Heart left ventricle (tissue), 16 donors: ENCODE results near the gene LRFN3. TPM values are rescaled to one million over a fixed set of nuclear protein-coding genes. Genes with fewer than 3 reads are reported as not detected.
"Not testable (repeated sequence)": the region's sequence is repeated elsewhere in the genome, so short reads cannot be mapped to it uniquely, and the experiment has no call there.

Source experiments
- ATAC-seq, 4 donors: fragments of 200-7000 bp; cut with Tn5 transposase; one replicate each; pipeline ENCODE4 v1.9.1; 2020 to 2022; ENCODE audit warnings: moderate library complexity in 4 of 4, mild to moderate bottlenecking in 3 of 4, moderate number of reproducible peaks in 1 of 4
- DNase-seq, 5 donors: peaks; one replicate each; pipeline ENCODE4 v3.0.0-alpha.2; 2020
- H3K27ac ChIP-seq, 12 donors: fragments of 200-600 bp; sonication (generic) in 4 of 12; one replicate each; pipeline versions ENCODE4 v1.5.0 to v1.8.0; 2016 to 2022; ENCODE audit warnings: mild to moderate bottlenecking in 2 of 12
- H3K27me3 ChIP-seq, 9 donors: fragments of 200-600 bp; sonication (generic) in 2 of 9; one replicate each; pipeline versions ENCODE4 v1.5.1 to v1.8.0; 2016 to 2022; ENCODE audit warnings: mild to moderate bottlenecking in 3 of 9
- H3K36me3 ChIP-seq, 9 donors: fragments of 200-600 bp; sonication (generic) in 2 of 9; one replicate each; pipeline versions ENCODE4 v1.5.0 to v1.8.0; 2018 to 2022; ENCODE audit warnings: mild to moderate bottlenecking in 2 of 9
- H3K4me1 ChIP-seq, 12 donors: fragments of 200-600 bp; sonication (generic) in 4 of 12; one replicate each; pipeline versions ENCODE4 v1.5.0 to v1.8.0; 2016 to 2022; ENCODE audit warnings: mild to moderate bottlenecking in 3 of 12
- H3K4me3 ChIP-seq, 12 donors: fragments of 200-600 bp; sonication (generic) in 4 of 12; one replicate each; pipeline versions ENCODE4 v1.5.0 to v1.8.0; 2017 to 2022; ENCODE audit warnings: mild to moderate bottlenecking in 9 of 12, moderate library complexity in 4 of 12
- H3K9me3 ChIP-seq, 12 donors: fragments of 200-600 bp; sonication (generic) in 4 of 12; one replicate each; pipeline versions ENCODE4 v1.5.0 to v1.8.0; 2016 to 2022; ENCODE audit warnings: mild to moderate bottlenecking in 1 of 12
- POLR2A ChIP-seq, 2 donors: fragments of 450-650 bp; IDR thresholded peaks; one replicate each; pipeline ENCODE4 v1.6.1; 2017; ENCODE audit warnings: antibody characterized with exemption in 2 of 2, mild to moderate bottlenecking in 2 of 2, moderate library complexity in 2 of 2
- WGBS, 4 donors: extraction: QIAGEN DNeasy Blood & Tissue Kit in 2 of 4; methylation state at CpG; one replicate each; pipeline versions ENCODE4 v1.1.5 to v1.1.7; 2013 to 2018; 5-methylcytosine and 5-hydroxymethylcytosine counted together
- intact Hi-C, 10 donors: fragments of 100-400 bp; cut with DNase I; formaldehyde crosslinking; loops; one replicate each; pipeline versions ENCODE4 v1.11.1 to v1.14.2; 2022
- polyA plus RNA-seq, 2 donors: library from polyadenylated mRNA; stranded (reverse); fragments of 200-250 nt; gene quantifications; one replicate each; pipeline ENCODE4 v1.2.3, GENCODE V29; 2013
- total RNA-seq, 9 donors: library from RNA; depleted of rRNA in 2 of 9; stranded (reverse); fragments of >200 nt in 2 of 9; fragmentation: NEBNext Ultra II Directional in 3 of 9; extraction: Animal tissue kit (Norgen Biotek cat#: 25700) in 3 of 9; gene quantifications; one replicate each; pipeline versions ENCODE4 v1.1.0 to v1.2.4, GENCODE V29; 2016 to 2023
- TF ChIP-seq, protein P1 (sequence below), 12 donors: fragments of 200-600 bp; sonication (generic) in 4 of 12; IDR thresholded peaks; one replicate each; pipeline versions ENCODE4 v1.5.0 to v1.8.0; 2018 to 2022; ENCODE audit warnings: antibody characterized with exemption in 12 of 12, mild to moderate bottlenecking in 5 of 12
- donor health status: ischemic (EF 13 %, LVEDD 7.1; RV severe dilation, severe dysfunction).
- donor health status: healthy with polysubstance abuse.
- donor health status: DM: no; HTN: yes; CAD: no.
- donor health status: DM: no; HTN: no; CAD: no.
- donor health status: ischemic (EF 25% LVEDD 6.9; RV normal size, moderate dysfunction).
- donor health status: ischemic (EF 25% LVEDD 5.7; RV mildly dilated, moderate dysfunction).
- donor health status: healthy.
- donor health status: DM: yes; HTN: yes; CAD: no.
- donor health status: ischemic (EF 35%, LVEDD 5.7; RV mildly dilated, moderate dysfunction).
- donor health status: nonischemic (EF 11% LVEDD 7.7; RV severe dilation, severe dysfunction).
- donor health status: DM: yes; HTN: yes; CAD: no.
- donor health status: PGD.
- donor health status: ischemic (EF 29% LVEDD 5.4; RV normal size, mild dysfunction).
- donor health status: nonischemic (EF 23%, LVEDD 6.1; RV moderate dilation, normal function).

Gene LRFN3
- total and polyA plus RNA-seq, 11 donors, result 4.5 to 18.6 (median 8.5) TPM

GRCh38 chr19:35945121-35945790 lies 9.1 kb downstream of the LRFN3 start:
- no peaks in the 10 kb centered on the region for H3K27me3 ChIP-seq
- peaks cover 0 to 35% (median 10%) of the 10 kb centered on the region in 9 donors for H3K36me3 ChIP-seq
- H3K9me3 ChIP-seq, result no peaks in the 10 kb centered on the region
- DNase-seq (no peak), ATAC-seq (no peak)
- TF ChIP-seq, protein P1, sequence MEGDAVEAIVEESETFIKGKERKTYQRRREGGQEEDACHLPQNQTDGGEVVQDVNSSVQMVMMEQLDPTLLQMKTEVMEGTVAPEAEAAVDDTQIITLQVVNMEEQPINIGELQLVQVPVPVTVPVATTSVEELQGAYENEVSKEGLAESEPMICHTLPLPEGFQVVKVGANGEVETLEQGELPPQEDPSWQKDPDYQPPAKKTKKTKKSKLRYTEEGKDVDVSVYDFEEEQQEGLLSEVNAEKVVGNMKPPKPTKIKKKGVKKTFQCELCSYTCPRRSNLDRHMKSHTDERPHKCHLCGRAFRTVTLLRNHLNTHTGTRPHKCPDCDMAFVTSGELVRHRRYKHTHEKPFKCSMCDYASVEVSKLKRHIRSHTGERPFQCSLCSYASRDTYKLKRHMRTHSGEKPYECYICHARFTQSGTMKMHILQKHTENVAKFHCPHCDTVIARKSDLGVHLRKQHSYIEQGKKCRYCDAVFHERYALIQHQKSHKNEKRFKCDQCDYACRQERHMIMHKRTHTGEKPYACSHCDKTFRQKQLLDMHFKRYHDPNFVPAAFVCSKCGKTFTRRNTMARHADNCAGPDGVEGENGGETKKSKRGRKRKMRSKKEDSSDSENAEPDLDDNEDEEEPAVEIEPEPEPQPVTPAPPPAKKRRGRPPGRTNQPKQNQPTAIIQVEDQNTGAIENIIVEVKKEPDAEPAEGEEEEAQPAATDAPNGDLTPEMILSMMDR (IDR thresholded peaks at IDR 0.05), result no peak
- no peak for TF ChIP-seq POLR2A (IDR thresholded peaks at IDR 0.05)
- no peak overlapping the region for H3K4me3 ChIP-seq
- H3K4me1 ChIP-seq, result no peaks in the 10 kb centered on the region
- intact Hi-C loops, result no loop called here
- no peak overlapping the region for H3K27ac ChIP-seq
- WGBS, 4 donors, result 89 to 94% (median 92%) methylated on average over 8 to 11 of the region's 11 CpGs

GRCh38 chr19:35946203-35946602 lies 10.0 kb downstream of the LRFN3 start:
- 74 to 97% (median 95%) methylated on average over 4 of the region's 4 CpGs for WGBS, 4 donors
- DNase-seq, result no peak
- Histone ChIP-seq H3K9me3 (no peaks in the 10 kb centered on the region), H3K27ac (no peak overlapping the region), H3K27me3 (no peaks in the 10 kb centered on the region), H3K4me1 (no peaks in the 10 kb centered on the region), H3K36me3 (peaks cover 0 to 27% (median 9%) of the 10 kb centered on the region in 9 donors), H3K4me3 (no peak overlapping the region)
- no peak for TF ChIP-seq POLR2A (IDR thresholded peaks at IDR 0.05)
- TF ChIP-seq, protein P1 (IDR thresholded peaks at IDR 0.05), result no peak
- ATAC-seq, result no peak
- intact Hi-C loops, result no loop called here

- ATAC-seq, result no peak
Observed at GRCh38 chr19:35949131-35949530, 13.0 kb downstream of the LRFN3 start.

GRCh38 chr19:35955881-35956634 lies 19.9 kb downstream of the LRFN3 start:
- intact Hi-C loops, result no loop called here
- H3K36me3 ChIP-seq, result no peaks in the 10 kb centered on the region
- peaks cover 0 to 33% (median 1%) of the 10 kb centered on the region in 12 donors for H3K4me1 ChIP-seq
- DNase-seq (no peak), ATAC-seq (no peak)
- H3K27me3 ChIP-seq, result peaks cover 17 to 44% (median 28%) of the 10 kb centered on the region in 9 donors
- no peak overlapping the region for H3K4me3 ChIP-seq
- no peak for TF ChIP-seq POLR2A (IDR thresholded peaks at IDR 0.05)
- TF ChIP-seq, protein P1 (IDR thresholded peaks at IDR 0.05), result no peak
- WGBS, 4 donors, result 60 to 78% (median 69%) methylated on average over 6 of the region's 6 CpGs
- no peak overlapping the region for H3K27ac ChIP-seq
- H3K9me3 ChIP-seq, result peaks cover 0 to 6% (median 0%) of the 10 kb centered on the region in 12 donors

More at GRCh38 chr19:35949131-35949530, 13.0 kb downstream of the LRFN3 start:
- no peak for TF ChIP-seq POLR2A (IDR thresholded peaks at IDR 0.05)
- TF ChIP-seq, protein P1 (IDR thresholded peaks at IDR 0.05), result no peak
- WGBS, 4 donors, result 22 to 36% (median 29%) methylated on average over 2 of the region's 2 CpGs
- H3K27ac ChIP-seq, result no peak overlapping the region
- peaks cover 0 to 14% (median 0%) of the 10 kb centered on the region in 12 donors for H3K4me1 ChIP-seq
- peaks cover 0 to 7% (median 0%) of the 10 kb centered on the region in 9 donors for H3K27me3 ChIP-seq
- H3K36me3 ChIP-seq, result peaks cover 0 to 14% (median 5%) of the 10 kb centered on the region in 9 donors
- no peaks in the 10 kb centered on the region for H3K9me3 ChIP-seq
- no peak overlapping the region for H3K4me3 ChIP-seq
- DNase-seq, result no peak
- intact Hi-C loops, result no loop called here

GRCh38 chr19:35957411-35957810 lies 21.2 kb downstream of the LRFN3 start:
- H3K27me3 ChIP-seq, result peaks cover 17 to 55% (median 31%) of the 10 kb centered on the region in 9 donors
- H3K27ac ChIP-seq, H3K9me3 ChIP-seq, H3K36me3 ChIP-seq, DNase-seq, ATAC-seq, H3K4me3 ChIP-seq, intact Hi-C loops: not testable (repeated sequence)
- WGBS, 4 donors, result 75 to 79% (median 76%) methylated on average over 8 of the region's 8 CpGs
- peaks cover 0 to 33% (median 1%) of the 10 kb centered on the region in 12 donors for H3K4me1 ChIP-seq
